Activated CD4-positive, CD25-positive, alpha-beta regulatory T cell treated with anti-CD3 and anti-CD28 coated beads, Interleukin-2, amount 50 U/mL, for 16 hours (primary cell): ENCODE measurements around the gene PTS.

Experiments used
- DNase-seq: peaks from one replicate; pipeline ENCODE4 v3.0.0-alpha.2; 2020; ENCODE audit warnings: low read depth, low spot score

The PTS gene

DNA sequence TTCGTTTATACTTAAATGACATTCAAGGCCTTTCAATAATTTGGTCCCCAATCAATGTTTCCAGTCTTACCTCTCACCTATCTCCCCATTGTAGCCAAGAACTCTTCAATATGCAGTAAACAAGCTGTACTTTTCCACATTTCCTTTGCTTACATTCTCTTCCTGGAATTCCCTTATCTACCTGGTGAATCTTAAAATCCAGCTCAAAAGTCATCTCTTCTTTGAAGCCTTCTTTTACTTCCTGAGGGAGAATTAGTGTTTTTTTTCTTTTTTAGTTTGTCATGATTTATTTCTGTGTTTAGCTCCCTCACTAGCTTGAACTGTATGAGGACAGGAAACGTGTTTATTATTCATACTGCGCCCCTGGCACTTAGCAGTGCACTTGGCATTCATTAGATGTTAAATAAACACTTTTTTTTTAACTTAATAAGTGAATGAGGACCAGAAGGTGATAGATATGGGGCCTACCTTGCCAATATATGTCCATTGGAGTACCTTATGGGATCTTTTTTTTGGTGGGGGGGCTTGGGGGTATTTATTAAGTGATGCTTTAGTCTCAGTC is 4.9 kb upstream of the PTS start:
- DNase-seq, result no peak

GRCh38 chr11:112222303-112222702 is 3.9 kb upstream of the PTS start:
- DNase-seq, result no peak

DNA sequence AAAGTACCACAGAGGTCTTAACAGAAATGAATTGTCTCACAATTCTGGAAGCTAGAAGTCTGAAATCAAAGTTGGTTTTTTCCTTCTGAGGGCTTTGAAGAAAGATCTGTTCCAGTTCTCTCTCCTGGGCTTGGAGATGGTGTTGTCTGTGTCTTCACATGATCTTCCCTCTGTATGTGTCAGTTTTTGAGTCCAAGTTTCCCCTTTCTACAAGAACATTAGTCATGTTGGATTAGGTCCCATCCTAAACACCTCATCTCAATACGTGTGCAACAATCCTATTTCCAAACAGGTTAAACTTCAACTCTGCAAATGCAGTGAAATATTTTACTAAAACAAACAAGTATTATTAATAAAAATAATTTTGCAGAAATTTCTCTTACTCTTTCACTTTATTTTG is 3.1 kb upstream of the PTS start:
- no peak for DNase-seq

DNA sequence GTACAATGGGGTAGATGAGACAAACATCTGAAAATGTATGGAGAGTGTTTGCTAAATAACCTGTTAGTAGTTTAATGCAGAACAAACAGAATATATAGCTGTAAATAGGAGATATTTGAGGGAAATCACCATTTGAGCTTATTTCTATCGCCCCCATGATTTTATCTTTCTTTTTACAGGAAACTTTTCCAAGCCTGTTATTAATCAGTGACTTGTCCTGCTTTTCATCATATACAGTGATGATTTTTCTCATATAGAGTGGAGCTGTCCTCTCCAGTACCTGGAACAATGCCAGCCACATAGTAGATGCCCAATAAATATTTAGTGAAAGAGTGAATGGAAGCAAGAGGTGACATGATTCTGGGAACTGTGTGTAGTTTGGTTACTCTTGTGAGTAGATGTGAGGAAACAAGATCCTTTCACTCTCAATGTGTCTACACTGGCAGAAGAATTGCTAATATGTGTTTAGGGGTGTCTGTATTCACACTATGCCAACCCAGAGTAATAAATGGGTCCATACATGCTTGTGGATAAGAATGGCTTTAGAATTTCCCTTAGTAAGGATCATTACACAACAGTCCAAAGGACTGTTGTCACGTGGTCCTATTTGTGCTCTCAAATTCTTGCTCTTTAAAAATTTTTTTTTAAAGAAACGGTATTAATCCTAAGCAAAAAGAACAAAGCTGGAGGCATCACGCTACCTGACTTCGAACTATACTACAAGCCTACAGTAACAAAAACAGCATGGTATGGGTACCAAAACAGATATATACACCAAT is 2.3 kb upstream of the PTS start:
- DNase-seq, result no peak

GRCh38 chr11:112225753-112226061 is 521 bp upstream of the PTS start:
- no peak for DNase-seq

DNA sequence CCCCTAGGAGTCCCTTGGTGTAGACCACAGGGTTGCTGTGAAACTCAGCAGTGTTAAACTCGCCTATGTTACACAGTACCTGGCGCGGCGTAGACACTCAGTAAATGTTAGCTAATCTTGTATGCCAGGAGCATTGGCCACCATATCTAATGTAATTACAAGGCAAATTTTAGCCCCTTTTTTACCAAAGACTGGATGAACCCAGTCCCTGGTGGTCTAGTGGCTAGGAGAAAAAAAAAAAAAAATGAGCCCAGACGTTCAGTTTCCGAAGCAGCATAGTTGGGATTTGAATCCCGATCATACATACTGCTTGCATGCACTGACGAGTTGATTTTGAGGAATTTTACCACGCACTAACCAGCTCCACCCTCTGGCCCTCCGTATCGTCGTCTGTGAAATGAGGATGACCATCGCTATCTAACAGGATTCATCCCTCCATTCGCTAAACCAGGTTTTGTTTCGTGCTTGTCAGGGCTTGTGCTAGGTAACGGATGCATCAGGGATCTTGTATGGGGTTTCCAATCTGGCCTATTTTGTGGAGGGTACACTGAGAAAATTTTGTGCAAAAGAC is 688 bp downstream of the PTS start:
- no peak for DNase-seq

DNA sequence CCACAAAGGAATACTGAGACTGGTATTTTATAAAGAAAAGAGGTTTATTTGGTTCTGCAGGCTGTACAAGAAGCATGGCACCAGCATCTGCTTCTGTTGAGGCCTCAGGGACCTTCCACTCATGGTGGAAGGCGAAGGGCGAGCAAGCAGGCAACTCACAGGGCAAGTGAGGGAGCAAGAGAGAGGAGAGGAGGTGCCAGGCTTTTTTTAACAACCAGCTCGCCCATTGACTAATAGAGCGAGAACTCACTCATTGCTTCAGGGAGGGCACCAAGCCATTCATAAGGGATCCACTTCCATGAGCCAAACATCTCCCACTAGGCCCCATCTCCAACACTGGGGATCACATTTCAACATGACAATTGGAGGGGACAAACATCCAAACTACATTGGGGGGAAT is 1.2 kb downstream of the PTS start:
- DNase-seq, result no peak

GRCh38 chr11:112228706-112229105 is 2.5 kb downstream of the PTS start:
- DNase-seq, result no peak

DNA sequence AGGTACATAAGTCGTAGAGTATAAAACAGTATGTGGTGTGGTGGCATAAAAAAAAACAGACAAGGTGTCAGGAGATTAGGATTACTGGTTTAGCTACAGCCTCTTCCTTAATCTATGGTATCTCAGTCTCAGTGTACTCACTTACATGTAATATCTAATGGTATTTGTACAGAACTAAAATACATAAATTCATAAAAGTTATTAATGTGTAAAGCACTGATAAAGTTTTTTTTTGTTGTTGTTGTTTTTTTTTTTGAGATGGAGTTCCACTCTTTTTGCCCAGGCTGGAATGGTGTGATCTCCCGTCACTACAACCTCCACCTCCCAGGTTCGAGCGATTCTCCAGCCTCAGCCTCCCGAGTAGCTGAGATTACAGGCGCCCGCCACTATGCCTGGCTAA is 2.9 kb downstream of the PTS start:
- DNase-seq, result no peak

GRCh38 chr11:112229746-112230433 is 3.7 kb downstream of the PTS start:
- no peak for DNase-seq

GRCh38 chr11:112231952-112232351 is 5.7 kb downstream of the PTS start:
- DNase-seq, result no peak

GRCh38 chr11:112235750-112236390 is 9.6 kb downstream of the PTS start:
- no peak for DNase-seq

DNA sequence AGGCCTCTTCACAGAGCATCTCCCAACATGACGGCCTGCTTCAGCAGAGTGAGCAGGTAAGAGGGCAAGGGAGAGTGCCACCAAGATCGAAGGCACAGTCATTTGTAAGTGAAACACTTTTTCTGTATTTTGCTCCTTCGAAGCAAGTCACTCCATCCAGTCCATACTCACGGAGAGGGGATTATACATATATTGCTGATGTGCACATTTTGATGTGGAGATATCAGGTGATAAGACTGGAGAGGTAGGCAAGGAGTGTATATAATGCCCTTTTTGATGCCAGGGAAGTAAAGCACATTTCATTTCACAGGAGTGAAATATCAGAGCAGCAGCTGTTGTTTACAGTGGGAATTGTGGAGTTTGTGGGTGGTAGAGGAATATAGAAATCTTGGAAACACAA is 11.2 kb downstream of the PTS start:
- DNase-seq, result no peak

GRCh38 chr11:112238041-112238440 is 11.8 kb downstream of the PTS start:
- DNase-seq, result no peak

DNA sequence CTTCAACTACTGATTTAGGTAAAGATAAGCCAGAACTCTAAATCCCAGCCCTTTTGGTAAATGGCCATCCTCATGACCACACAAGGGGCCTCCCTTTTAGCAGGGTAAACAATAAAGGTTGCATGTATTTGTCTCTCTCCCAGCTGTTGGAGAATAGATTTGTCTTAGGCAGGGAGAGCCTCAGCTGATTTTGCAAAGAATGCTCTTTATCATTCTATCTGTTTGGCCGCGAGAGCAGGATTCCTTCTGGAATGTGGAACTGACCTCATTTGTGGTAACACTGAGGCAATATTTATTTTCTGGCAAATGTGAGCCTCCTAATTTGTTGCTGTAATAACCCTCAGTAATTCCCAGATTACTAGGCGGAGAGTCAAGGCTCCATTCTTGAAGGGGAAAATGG is 15.3 kb downstream of the PTS start:
- no peak for DNase-seq

DNA sequence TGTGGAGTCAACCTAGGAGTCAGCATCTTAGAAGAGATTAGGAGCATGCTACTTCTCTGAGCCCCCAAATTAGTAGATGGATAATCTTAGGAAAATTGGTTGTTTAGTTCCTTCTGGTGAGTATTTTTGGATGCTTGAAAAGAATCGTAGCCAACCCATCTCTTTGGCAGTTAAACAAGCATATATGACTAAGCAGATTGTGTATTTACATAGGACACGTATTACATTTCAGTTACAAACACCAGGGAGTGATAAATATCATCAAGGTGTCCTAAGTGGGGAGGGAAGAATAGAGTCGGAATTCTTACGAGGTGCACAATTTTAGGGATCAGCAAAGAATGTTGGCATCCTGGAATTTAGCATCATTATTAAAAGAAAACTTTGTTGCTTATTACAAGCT is 21.0 kb downstream of the PTS start:
- no peak for DNase-seq

DNA sequence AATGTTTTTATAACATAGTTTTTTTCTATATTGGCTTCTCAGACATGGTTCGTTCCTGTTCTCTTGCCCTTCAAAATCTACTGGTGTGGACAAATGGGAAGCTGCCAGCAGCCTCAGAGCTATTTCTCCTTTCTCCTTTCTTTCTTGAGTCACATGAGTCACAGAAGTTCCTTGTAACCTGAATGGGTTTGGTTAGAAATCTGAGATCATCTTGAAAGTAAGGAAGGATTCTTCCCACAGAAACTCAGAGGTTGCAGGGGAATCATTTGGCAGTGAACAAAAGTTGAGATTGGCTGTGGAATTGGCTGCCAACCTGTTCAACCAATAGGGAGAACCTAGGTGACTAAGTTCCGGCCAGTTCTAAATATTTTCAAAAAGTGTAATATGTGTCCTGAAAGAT is 22.0 kb downstream of the PTS start:
- DNase-seq, result no peak

- no peak for DNase-seq
These were observed 23.8 kb downstream of the PTS start for GRCh38 chr11:112249871-112250610.

- DNase-seq, result no peak
These were observed 27.5 kb downstream of the PTS start for GRCh38 chr11:112253605-112254242.

DNA sequence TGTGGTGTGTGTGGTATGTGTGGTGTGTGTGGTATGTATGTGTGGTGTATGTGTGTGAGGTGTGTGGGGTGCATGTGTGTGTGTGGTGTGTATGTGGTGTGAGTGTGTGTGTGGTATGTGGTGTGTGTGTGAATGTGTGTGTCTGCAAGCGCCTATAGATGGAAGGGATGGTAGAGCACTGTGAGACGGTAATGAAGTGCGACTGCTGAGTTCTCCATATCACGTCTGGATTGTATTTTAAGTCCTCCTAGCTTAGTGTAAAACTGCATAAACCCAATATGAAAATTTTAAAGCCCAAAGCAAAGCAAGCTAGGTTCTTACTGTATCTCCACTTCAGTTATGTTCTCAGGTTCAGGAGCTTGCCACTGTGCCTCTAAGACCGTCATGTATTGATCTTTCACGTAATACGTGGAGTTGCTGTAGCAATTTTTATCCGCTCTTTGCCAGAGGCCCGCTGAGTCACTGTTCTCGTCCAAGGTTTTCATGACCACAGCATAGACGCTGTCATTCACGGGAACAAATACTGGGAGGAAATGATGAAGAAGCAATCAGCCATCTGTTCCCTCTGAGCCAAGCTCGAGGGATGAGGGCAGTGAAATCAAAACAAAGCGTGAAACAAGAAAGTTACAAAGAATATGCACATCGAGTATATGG is 29.0 kb downstream of the PTS start:
- DNase-seq, result no peak

DNA sequence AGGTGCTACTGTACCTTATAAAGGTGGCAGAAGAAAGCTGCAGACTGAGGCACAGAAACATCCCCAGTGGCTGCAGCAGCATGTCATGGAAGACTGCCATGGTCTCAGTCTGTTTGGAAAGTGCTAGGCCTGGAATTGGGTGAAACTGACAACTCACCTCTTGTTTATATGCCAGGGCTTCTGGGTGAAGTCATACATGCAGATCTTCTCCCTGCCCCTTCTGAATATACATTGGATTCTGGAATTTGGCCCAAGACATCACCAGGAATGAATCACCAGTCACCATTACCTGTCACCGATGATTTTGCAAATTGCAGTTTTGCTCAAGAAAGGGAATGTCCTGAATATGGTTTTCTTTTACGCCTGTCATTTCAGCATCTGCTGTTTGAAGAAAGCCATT is 34.3 kb downstream of the PTS start, which contains the start of gene PLET1:
Gene PLET1, minus strand, starts transcription at position 371 of the 400 bp plus-strand sequence. Its CDS starts 271 bp downstream, at position 100.
- DNase-seq, result no peak
